Glomerular visceral epithelial cell (primary cell): Measurements from ENCODE around the gene PRKCA.
A peak's percentile ranks its signal among the peaks of the same experiment; 100 is the strongest.
"Not testable (repeated sequence)": the region's sequence is repeated elsewhere in the genome, so short reads cannot be mapped to it uniquely, and the experiment has no call there.

Source experiments
- DNase-seq: peaks from one replicate; pipeline ENCODE4 v3.0.0-alpha.2; 2016; ENCODE audit errors: extremely low spot score

Gene PRKCA

GRCh38 chr17:66326476-66327047 lies 24.1 kb downstream of the PRKCA start:
- DNase-seq, result no peak

DNA sequence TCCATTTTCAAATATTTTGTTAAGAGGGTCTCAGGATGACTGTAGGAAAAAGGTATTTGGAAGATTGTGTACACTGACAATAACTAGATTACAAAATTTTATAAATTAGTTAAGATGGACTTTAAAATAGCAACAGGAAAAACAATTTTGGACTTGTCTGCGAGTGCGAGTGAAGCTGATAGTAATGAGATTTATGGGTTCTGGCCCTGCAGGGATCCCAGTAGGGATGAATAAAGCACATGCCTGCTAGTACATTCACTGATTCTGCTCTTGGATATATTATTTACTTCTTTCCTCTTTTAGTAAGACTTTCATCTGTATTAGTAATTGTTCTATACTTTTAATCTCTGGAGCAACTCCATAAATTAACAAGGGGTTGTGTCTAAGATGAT lies 28.2 kb downstream of the PRKCA start:
- no peak for DNase-seq

- no peak for DNase-seq
These were observed 28.8 kb downstream of the PRKCA start for GRCh38 chr17:66331038-66331816.

DNA sequence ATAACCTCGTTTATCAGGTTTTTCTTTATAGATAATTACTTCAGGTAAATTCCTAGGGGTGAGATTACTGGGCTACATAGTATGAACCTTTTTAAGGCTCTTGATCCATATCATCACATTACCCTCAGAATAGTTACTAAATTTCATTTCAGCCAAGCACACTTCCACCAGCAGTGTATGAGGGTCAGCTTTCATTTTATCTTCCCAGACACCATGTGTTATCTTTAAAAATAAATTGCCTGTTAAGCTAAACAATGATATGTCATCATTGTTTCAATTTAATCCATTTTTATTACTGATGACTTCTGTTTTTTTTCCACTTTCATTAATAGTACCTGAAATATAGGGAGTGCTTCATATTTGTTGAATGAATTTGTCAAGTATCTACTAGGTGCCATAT lies 33.4 kb downstream of the PRKCA start:
- no peak for DNase-seq

GRCh38 chr17:66337268-66337667 lies 34.9 kb downstream of the PRKCA start:
- no peak for DNase-seq

DNA sequence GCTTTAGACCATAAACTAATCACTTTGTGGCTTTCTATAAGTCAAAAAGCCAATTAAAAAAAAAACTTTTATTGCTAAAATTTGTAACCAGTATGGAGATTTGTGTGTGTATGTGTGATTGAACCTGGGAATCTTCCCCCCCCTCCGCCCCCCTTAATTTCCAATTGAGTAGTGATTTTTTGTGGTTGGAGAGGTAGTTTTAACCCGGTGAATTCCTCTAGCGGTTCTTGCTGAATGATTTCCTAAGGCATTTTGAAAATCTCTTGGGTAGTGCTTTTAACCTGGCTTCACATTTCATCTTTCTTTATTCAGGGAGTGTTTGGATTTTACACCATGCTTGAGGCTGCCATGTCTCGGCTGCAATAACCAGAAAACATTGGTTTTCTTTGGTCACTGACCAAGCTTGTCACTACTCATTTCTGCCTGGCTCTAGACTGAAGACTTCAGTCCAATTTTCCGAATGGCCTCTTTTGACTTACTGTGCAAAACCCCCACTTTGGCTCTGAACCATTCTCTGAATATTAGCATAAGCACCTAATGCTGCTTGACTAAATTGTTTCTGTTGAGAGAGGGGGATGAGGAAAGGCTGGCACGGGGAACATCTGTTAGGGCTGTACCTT lies 35.6 kb downstream of the PRKCA start:
- DNase-seq, result peak; percentile 24

- no peak for DNase-seq
These were observed 36.5 kb downstream of the PRKCA start for GRCh38 chr17:66338937-66339336.

GRCh38 chr17:66339561-66339960 lies 37.1 kb downstream of the PRKCA start:
- DNase-seq, result no peak

DNA sequence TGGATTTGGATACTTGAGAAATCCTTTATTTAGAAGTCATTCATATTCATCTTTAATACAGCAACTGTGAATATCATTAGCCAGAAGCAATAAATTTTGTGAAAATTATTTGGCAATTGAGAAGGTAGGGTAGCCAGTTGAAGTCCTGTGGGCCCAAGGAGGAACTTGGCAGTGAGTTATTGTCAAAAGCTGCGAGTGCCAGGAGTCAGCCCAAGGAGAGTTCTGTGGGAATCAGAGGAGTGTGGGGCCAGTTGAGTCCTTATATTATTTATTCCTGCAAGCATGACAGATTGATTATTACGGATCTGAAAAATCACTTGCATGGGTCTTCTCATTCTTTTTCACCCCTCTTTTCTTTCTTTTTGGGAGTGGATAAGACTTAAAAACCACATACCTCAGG lies 38.3 kb downstream of the PRKCA start:
- DNase-seq, result no peak

- DNase-seq, result no peak
These were observed 39.0 kb downstream of the PRKCA start for GRCh38 chr17:66341462-66341861.

GRCh38 chr17:66342263-66342662 lies 39.9 kb downstream of the PRKCA start:
- not testable (repeated sequence) for DNase-seq

DNA sequence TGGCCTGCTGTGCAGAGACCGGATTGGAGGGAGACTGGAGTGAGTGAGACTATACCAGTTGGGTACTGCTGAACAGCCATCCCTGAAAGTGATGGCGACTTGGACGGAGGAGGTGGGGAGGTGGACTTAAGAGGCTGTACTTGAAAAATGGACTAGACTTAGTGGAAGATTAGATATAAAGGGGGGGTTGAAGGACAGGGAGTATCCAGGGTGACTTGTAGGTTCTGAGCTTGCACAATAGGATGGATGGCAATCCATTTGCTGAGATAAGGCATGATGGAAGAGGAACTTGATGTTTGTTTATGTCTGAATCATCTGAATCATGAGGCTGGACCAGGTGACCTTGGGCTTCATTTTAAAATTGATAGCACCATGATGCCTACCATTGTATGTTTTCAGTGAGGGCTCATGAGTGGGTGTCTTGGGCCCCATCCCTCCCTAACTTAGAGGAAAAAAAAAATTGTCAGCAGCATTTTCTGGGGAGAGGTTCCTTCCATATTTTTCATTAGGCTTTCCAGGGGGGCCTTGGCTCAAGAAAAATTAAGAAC lies 41.2 kb downstream of the PRKCA start:
- DNase-seq, result no peak

DNA sequence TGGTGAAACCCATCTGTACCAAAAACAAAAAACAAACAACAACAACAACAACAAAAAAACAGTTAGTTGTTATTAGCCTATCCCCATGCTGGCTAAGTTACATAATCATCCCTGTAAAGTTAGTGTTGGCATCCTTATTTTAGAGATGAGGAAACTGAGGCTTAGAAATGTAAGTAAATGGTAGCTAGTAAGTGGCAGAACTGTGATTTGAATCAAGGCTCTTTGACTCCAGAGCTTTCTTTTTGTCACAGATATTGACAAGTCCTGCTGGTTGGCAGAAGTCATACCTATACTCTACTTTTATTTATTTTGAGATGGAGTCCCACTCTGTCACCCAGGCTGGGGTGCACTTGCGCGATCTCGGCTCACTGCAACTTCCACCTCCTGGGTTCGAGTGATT lies 42.1 kb downstream of the PRKCA start:
- DNase-seq, result no peak

DNA sequence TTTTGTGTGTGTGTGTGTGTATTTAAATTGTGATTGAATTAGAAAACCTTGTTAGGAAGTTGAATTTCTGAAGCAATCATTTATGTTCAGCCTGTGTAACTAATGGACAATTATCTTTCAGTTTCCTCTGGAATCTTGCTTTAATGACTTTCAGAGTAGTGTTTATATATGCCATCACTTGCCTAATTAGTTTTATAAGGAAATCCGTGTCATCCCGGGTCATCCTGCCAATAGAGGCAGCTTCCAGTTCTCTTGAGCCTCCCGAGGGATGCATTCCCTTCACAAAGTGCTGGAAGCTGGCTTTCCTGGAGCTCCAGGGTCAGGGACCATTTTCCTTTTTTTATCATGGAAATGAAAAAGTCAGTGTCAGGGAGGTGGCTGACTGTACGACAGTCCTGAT lies 42.9 kb downstream of the PRKCA start:
- no peak for DNase-seq

DNA sequence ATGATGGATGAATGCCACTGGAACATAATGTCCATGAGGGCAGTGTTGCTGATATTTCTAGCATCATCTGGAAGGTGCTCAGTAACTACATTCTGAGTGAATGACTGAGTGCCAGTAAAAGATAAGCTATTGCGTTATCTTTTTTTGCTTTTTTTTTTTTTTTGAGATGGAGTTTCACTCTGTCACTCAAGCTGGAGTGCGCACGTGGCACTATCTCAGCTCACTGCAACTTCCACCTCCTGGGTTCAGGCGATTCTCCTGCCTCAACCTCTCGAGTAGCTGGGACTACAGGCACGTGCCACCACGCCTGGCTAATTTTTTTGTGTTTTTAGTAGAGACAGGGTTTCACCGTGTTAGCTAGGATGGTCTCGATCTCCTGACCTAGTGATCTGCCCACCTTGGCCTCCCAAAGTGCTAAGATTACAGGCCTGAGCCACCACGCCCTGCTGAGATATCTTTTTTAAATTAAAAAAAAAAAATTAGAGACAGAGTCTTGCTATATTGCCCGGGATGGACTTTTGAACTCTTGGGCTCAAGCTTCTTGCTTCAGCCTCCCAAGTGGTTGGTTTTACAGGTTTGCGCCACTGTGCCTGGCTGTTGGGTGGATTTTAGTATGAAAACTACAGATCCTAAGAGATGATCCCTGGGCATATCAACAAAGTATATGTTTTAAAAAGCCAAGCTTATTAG lies 43.7 kb downstream of the PRKCA start:
- DNase-seq, result not testable (repeated sequence)

DNA sequence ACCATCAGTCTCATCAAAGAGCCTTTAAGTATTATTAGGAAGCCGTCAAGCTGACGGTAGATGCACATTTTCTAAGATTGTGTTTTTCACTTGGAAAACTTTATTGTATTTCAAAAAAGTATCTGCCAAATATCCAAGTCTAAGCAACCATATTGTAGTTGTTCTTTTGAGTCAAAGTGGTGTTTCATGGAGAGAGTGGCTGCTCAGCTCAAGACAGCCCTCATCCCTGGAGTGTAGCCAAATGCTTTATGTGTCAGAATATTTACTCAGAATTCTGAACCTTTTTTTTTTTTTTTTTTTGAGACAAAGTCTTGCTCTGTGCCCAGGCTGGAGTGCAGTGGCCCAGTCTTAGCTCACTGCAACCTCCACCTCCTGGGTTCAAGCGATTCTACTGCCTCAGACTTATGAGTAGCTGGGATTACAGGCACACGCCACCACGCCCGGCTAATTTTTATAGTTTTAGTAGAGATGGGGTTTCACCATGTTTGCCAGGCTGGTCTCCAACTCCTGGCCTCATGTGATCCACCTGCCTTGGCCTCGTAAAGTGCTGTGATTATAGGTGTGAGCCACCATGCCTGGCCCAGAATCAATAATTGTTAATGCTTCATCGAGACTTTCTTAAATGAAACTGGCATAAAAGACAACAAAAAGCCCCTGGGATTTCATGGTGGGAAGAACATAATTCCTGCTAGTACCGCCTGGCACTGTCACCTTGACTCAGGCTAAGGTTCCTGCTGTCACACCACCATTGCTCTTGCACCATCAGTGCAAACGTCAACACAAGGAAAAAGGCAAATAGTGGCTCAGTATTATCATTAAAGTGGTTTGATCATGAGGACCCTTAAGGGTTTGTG lies 45.5 kb downstream of the PRKCA start:
- DNase-seq, result peak; percentile 52

DNA sequence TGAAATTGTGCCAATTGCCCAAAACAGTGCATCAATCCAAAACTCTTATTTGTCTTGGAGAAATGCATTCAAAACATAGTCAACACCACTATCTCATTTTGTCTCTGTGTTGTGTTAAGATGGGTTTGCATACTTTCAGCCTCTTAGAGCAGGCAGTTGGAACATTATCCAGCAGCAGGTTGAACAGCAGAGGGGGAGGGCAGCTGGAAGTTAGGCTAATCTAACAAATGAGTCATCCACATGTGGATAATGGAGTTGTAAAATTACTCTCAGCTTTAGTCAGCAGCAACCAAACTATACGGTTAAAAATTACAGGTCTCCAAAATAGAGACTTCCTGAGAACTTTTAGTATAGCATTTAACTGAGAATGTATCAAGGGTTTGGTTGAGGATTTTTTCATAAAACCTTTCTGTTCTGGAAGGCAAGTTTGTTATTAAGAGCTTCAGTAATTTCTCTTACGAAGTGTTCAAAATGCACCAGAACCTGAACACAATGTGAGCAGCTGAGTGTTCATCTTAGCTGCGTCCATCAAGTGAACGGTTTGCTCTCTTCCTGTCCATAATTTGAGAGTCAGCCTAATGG lies 46.3 kb downstream of the PRKCA start:
- DNase-seq, result peak; percentile 72

DNA sequence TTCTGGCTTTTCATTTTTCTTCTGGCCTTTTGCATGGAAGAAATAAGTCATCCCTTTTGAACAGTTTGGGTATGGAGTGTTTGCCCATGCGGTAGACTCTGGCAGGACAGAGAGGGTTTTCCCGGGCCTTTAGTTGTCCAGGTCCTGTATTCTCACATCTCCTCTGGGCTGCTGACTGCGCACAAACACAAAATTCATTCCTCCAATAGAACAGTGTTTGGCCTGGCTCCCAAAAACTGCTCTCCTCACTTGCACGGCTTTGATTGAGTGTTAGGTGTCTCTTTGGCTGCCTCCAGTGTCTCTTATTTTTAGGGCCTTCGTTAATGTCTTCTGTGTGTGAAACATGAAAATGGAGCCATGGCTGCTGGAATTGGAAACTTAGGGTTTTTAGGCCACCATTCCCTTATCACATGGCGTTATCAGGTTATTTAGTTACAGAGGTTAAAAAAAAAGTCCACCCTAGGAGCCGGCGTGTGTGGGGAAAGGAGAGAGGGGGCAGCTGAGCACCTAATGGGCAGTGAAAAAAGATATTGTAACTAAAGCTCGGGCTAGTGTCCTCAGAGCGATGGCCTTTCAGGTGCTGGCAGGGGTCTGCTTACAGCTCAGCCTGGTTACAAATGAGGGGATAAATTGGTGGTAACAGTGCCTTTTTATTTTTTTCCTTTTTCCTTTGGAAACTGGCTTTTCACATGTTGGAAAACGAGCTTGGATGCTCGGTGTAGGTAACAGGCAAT lies 47.3 kb downstream of the PRKCA start:
- DNase-seq, result no peak

DNA sequence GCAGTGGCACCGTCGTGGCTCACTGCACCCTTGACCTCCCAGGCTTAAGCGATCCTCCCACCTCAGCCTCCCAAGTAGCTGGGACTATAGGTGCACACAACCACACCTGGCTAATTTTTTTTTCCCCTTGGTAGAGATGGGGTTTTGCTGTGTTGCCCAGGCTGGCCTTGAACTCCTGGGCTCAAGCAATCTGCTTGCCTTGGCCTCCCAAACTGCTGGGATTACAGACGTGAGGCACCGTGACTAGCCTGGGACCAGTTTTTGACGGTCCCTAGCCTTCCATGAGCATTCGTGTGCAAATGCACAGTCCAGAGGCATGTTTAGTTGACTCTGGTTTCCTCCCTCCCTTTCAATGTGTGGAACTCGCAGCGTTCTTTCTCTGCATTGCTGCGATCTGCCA lies 48.2 kb downstream of the PRKCA start:
- not testable (repeated sequence) for DNase-seq

DNA sequence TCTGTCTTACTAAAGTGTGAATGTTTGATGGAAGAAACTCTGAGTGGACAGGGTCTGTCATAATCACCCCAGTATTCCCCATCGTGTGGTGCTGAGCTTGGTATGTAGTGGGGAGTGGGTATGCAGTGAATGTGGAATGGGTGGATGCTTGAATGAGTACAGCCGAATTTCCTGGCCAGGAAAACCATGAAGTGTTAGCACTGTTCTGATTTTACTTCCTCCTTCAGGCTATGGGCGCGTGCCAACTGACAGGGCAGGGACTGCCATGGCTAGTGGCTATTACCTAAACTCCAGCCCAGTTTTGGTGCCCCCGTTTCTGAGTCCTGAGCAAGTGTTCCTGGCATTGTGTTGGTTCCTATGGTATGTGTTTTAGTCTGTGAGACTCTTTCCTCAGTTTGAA lies 48.6 kb downstream of the PRKCA start:
- DNase-seq, result peak; percentile 54
